Activated CD4-positive, alpha-beta T cell treated with anti-CD3 and anti-CD28 coated beads for 36 hours (primary cell): ENCODE measurements around the gene SDHA. TPM values are rescaled to one million over a fixed set of nuclear protein-coding genes. Genes with fewer than 3 reads are reported as not detected.
A peak's percentile ranks its signal among the peaks of the same experiment; 100 is the strongest.
"Not testable (repeated sequence)": the region's sequence is repeated elsewhere in the genome, so short reads cannot be mapped to it uniquely, and the experiment has no call there.

Source experiments
- ATAC-seq: fragments of 200-7000 bp; cut with Tn5 transposase; one replicate; pipeline ENCODE4 v1.10.0; 2021; ENCODE audit warnings: mild to moderate bottlenecking, moderate library complexity
- CTCF ChIA-PET: fragments of 350-600 bp; sonication (Branson Sonifier 250); formaldehyde crosslinking; loops from one replicate; lab custom pipeline; 2021; ENCODE audit warnings: antibody characterized with exemption; lab: Charles Lee
- POLR2A ChIA-PET: fragments of 350-600 bp; sonication (Branson Sonifier 250); formaldehyde crosslinking; loops from one replicate; lab custom pipeline; 2021; ENCODE audit warnings: antibody characterized with exemption, inconsistent platforms; lab: Charles Lee
- DNase-seq: peaks from one replicate; pipeline ENCODE4 v3.0.0-alpha.2; 2020
- H3K27ac Mint-ChIP-seq: one replicate; pipeline ENCODE4 v1.8.0; 2021; ENCODE audit warnings: mixed read lengths
- H3K27me3 Mint-ChIP-seq: one replicate; pipeline ENCODE4 v1.8.0; 2021; ENCODE audit warnings: mixed read lengths
- H3K36me3 Mint-ChIP-seq: one replicate; pipeline ENCODE4 v1.8.0; 2021; ENCODE audit warnings: low read depth, mixed read lengths
- H3K4me1 Mint-ChIP-seq: one replicate; pipeline ENCODE4 v1.8.0; 2021; ENCODE audit warnings: mixed read lengths
- H3K4me3 Mint-ChIP-seq: one replicate; pipeline ENCODE4 v1.8.0; 2021; ENCODE audit warnings: mild to moderate bottlenecking, moderate library complexity, mixed read lengths
- H3K9me3 Mint-ChIP-seq: one replicate; pipeline ENCODE4 v1.8.0; 2021; ENCODE audit warnings: low read depth, mixed read lengths
- intact Hi-C, 2 experiments: fragments of 100-400 bp; cut with DNase I in 1 of 2; cut with micrococcal nuclease in 1 of 2; formaldehyde crosslinking; loops; one replicate each; pipeline versions ENCODE4 v1.14.2 to v1.15.1; 2022 to 2024; cut with DNase I, micrococcal nuclease
- total RNA-seq, 2 experiments: library from RNA; stranded (reverse); gene quantifications; one replicate each; pipeline ENCODE4 v1.2.3, GENCODE V29; 2021

SDHA gene
- total RNA-seq, 2 experiments from 2014 or later: 104 to 121 TPM

DNA sequence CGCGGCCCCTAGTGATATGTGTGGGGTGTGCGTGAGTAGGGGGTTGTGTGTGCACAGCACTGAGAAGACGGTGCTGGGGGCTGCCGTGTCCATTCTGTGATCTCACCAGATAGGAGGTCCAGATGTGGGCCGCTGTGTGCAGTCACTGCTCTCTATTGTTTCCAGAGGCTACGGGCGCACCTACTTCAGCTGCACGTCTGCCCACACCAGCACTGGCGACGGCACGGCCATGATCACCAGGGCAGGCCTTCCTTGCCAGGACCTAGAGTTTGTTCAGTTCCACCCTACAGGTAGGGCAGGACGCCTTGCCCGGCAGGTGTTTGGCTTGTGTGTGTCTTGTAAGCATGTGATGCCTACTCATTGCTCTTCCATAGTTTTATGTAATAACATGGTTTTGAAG lies 12.6 kb downstream of the SDHA start:
- ATAC-seq (no peak), DNase-seq (no peak)
- intact Hi-C loops: no loop called here
- POLR2A ChIA-PET: no interaction called here
- H3K27ac Mint-ChIP-seq: no peak overlapping the region
- H3K36me3 Mint-ChIP-seq: peaks cover 48% of the 10 kb centered on the region
- H3K27me3 Mint-ChIP-seq: no peaks in the 10 kb centered on the region
- H3K4me3 Mint-ChIP-seq: no peak overlapping the region
- H3K9me3 Mint-ChIP-seq: no peaks in the 10 kb centered on the region
- CTCF ChIA-PET: no interaction called here
- peaks cover 5% of the 10 kb centered on the region for H3K4me1 Mint-ChIP-seq

DNA sequence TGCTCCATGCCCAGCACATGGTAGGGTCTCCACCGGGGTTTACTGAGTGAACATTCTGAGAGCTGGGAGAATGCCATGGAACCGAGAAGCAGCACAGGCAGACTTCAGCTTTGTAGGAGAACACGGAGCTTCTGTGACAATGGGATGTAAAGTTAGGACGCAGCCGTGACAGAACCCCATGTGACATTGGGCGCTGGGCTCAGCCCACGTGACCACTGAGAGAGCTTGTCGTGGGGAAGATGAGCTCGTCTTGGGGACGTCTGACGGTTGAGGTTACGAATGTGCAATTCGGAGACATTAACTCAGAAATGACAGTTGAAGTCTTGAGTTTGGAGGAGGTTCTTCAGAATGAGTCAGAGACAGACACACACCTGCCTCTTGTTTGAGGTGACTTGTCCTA lies 13.5 kb downstream of the SDHA start:
- H3K9me3 Mint-ChIP-seq: no peaks in the 10 kb centered on the region
- ATAC-seq (peak; percentile 68), DNase-seq (no peak)
- peak overlapping the region; percentile 47 for H3K27ac Mint-ChIP-seq
- no peak overlapping the region for H3K4me3 Mint-ChIP-seq
- CTCF ChIA-PET: no interaction called here
- no peaks in the 10 kb centered on the region for H3K27me3 Mint-ChIP-seq
- POLR2A ChIA-PET: no interaction called here
- intact Hi-C loops: no loop called here
- peaks cover 5% of the 10 kb centered on the region for H3K4me1 Mint-ChIP-seq
- H3K36me3 Mint-ChIP-seq: peaks cover 46% of the 10 kb centered on the region

DNA sequence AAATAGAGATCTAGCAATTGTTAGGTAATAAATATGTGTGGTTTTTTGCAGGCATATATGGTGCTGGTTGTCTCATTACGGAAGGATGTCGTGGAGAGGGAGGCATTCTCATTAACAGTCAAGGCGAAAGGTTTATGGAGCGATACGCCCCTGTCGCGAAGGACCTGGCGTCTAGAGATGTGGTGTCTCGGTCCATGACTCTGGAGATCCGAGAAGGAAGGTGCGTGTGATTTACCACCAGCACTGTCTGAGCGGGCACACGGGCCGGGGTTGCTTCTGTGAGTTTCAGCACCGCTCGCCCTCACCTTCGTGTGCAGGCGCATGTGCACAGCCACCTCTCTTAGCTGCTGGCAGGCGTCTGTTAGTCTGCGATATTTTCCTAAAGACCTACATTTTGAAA lies 15.3 kb downstream of the SDHA start:
- H3K9me3 Mint-ChIP-seq, DNase-seq, H3K4me3 Mint-ChIP-seq, H3K4me1 Mint-ChIP-seq, H3K27me3 Mint-ChIP-seq, H3K27ac Mint-ChIP-seq, CTCF ChIA-PET, ATAC-seq, POLR2A ChIA-PET, intact Hi-C loops: not testable (repeated sequence)
- peaks cover 44% of the 10 kb centered on the region for H3K36me3 Mint-ChIP-seq

DNA sequence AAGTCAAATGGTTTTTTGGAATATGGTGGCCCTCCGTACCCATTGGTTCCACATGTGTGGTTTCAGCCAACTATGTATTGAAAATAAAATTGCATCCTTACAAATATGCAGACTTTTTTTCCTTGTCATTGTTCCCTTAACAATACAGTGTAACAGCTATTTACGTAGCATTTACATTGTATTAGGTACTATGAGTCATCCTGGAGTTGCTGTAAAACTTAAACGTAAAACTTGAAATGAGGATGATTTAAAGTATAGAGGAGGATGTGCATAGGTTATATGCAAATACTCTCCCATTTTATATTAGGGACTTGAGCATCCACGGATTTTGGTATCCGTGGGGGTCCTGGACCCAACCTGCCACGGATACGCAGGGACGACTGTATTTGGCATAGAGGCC lies 16.3 kb downstream of the SDHA start:
- intact Hi-C loops: no loop called here
- ChIA-PET POLR2A (no interaction called here), CTCF (no interaction called here)
- H3K4me3 Mint-ChIP-seq: no peak overlapping the region
- H3K27me3 Mint-ChIP-seq: no peaks in the 10 kb centered on the region
- DNase-seq (no peak), ATAC-seq (no peak)
- peaks cover 5% of the 10 kb centered on the region for H3K4me1 Mint-ChIP-seq
- no peaks in the 10 kb centered on the region for H3K9me3 Mint-ChIP-seq
- no peak overlapping the region for H3K27ac Mint-ChIP-seq
- peaks cover 42% of the 10 kb centered on the region for H3K36me3 Mint-ChIP-seq

DNA sequence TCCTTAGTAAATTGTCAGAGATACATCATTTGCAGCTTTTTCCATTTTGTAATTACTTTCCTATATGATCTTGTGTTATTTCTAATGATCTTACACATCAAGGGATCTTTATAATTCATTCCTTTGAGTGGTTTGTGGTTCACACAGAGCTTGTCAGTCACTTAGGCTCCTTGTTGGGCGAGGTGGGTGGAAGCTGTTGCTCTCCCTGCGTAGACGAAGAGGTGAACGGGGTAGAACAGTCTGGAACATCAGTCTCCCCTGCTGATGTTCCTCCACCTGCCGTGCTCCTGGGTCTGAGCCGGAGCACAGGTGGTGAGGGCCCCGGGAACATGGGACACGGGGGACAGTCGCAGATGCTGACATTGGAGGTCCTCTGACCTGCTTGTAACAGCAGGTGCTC lies 17.4 kb downstream of the SDHA start:
- H3K27me3 Mint-ChIP-seq, ATAC-seq, H3K4me3 Mint-ChIP-seq, DNase-seq, H3K9me3 Mint-ChIP-seq, POLR2A ChIA-PET, H3K4me1 Mint-ChIP-seq: not testable (repeated sequence)
- intact Hi-C loops: loop anchor here in 1 of 2 experiments (5.0 kb wide), 1 partner anchor 1357 kb away; no protein-coding TSS in a partner anchor
- CTCF ChIA-PET: interaction anchor here (0.5 kb wide), 1 partner anchor 38 kb away, joined by 4 read pairs; no protein-coding TSS in a partner anchor
- Mint-ChIP-seq H3K27ac (peak overlapping the region; percentile 7), H3K36me3 (peaks cover 43% of the 10 kb centered on the region)

DNA sequence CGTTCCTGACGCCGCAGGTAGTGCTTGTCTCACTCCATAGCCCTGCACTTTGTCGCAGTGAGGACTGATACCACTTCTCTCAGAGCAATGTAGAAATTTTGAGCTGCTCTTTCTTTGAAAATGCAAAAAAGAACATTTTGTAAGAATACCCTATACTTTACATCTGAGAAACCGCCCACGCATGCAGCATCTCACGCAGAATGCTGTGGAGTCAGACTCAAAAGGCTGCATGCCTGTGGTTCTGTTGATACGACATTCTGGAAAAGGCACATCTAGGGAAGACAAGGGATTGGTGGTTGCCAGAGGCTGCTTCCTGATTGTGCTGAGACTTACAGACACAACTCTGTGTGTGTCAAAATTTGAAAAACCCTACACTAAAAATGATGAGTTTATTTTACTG lies 19.8 kb downstream of the SDHA start:
- H3K36me3 Mint-ChIP-seq: peaks cover 54% of the 10 kb centered on the region
- intact Hi-C loops: loop anchor here in 1 of 2 experiments (5.0 kb wide), 1 partner anchor 1354 kb away; no protein-coding TSS in a partner anchor
- ATAC-seq, H3K27me3 Mint-ChIP-seq, CTCF ChIA-PET, DNase-seq, H3K27ac Mint-ChIP-seq, H3K9me3 Mint-ChIP-seq, H3K4me3 Mint-ChIP-seq, POLR2A ChIA-PET, H3K4me1 Mint-ChIP-seq: not testable (repeated sequence)

DNA sequence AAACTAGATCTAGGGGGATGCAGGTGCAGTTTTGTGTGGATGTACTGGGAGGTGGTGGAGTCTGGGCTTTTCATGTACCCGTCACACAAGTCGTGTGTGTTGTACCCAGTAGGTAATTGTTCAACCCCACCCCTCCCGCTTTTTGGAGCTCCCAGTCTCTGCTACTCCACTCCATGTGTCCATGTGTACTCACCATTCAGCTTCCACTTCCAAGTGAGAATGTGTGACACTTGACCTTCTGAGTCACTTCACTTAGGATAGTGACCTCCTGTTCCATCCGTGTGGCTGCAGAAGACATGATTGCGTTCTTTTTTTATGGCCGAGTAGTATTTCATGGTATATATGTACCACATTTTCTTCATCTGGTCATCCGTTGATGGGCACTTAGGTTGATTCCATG lies 22.4 kb downstream of the SDHA start:
- H3K4me3 Mint-ChIP-seq, CTCF ChIA-PET, intact Hi-C loops, H3K9me3 Mint-ChIP-seq, ATAC-seq, POLR2A ChIA-PET, DNase-seq, H3K27ac Mint-ChIP-seq, H3K27me3 Mint-ChIP-seq: not testable (repeated sequence)
- peaks cover 16% of the 10 kb centered on the region for H3K4me1 Mint-ChIP-seq
- peaks cover 50% of the 10 kb centered on the region for H3K36me3 Mint-ChIP-seq

DNA sequence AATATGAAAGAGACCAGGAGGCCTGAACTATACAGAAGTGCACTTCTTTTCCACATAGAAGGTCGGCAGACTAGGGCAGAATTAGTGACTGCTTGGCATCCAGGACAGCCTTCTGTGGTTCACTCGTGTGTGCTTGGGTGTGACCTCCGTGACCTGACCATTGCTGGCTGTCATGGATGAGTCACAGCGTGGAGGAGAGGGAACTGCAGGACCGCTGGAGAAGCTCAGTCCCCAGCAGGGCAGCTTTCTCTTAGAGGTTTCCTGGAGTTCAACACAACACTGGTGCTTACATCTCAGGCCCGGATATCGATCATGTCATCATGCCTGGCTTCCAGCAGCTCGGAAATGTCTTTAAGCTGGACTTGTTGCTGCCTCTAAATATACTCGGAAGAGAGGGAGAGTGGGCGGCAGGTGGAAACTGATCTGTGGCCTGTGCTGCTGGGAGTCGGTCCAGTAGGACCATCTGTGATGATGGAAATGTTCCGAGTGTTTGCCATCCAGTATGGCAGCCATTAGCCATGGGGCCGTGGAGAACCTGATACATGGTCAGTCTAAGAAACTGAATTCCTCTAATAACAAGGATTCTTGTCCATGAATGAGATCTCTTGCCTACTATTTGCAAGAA lies 23.0 kb downstream of the SDHA start:
- ATAC-seq, H3K9me3 Mint-ChIP-seq, DNase-seq, H3K27ac Mint-ChIP-seq, CTCF ChIA-PET, POLR2A ChIA-PET, H3K4me3 Mint-ChIP-seq, H3K27me3 Mint-ChIP-seq, intact Hi-C loops: not testable (repeated sequence)
- Mint-ChIP-seq H3K4me1 (peaks cover 16% of the 10 kb centered on the region), H3K36me3 (peaks cover 49% of the 10 kb centered on the region)

DNA sequence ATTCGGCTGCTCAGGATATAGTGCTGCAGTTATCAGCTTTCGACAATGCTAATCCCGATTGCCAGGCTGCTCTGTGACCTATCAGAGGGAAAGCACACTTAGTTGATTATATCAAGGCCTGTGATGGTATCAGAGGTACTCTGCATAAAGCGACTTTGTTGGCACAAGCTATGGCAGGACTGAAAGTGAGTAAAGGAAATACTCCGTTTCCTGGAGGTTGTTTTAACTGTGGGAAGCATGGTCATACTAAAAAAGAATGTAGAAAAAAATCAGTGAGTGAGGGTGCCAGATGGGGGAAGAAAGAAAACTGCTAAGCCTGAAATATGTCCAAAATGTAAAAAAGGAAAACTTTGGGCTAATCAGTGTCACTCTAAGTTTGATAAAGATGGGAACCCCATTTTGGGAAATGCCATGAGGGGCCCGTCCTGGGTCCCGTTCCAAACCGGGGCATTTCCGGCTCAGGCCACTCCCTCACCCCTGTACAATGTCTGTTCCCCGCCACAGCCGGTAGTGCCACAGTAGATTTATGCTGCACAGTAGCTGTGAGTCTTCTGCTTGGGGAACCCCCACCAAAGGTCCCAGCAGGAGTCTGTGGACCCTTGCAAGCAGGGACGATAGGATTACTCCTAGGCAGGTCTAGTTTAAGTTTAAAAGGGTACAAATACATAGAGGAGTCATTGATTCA lies 25.7 kb downstream of the SDHA start:
- H3K9me3 Mint-ChIP-seq, H3K4me3 Mint-ChIP-seq, intact Hi-C loops, POLR2A ChIA-PET, CTCF ChIA-PET, ATAC-seq, H3K27me3 Mint-ChIP-seq: not testable (repeated sequence)
- Mint-ChIP-seq H3K36me3 (peaks cover 60% of the 10 kb centered on the region), H3K27ac (peak overlapping the region; percentile 80), H3K4me1 (peaks cover 16% of the 10 kb centered on the region)
- peak; percentile 51 for DNase-seq

DNA sequence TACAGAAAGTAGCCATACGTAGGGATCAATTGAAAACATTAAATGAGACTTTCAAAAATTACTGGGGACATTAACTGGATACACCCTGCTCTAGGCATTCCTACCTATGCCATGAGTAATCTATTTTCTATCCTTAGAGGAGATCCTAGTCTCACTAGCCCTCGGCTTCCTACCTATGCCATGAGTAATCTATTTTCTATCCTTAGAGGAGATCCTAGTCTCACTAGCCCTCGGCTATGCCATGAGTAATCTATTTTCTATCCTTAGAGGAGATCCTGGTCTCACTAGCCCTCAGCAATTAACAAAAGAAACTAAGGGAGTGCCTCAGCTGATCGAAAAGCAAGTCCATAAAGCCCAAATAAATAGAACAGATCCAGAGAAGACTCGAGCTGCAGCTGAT lies 27.6 kb downstream of the SDHA start:
- H3K27me3 Mint-ChIP-seq, POLR2A ChIA-PET, DNase-seq, H3K9me3 Mint-ChIP-seq, H3K4me3 Mint-ChIP-seq, intact Hi-C loops, ATAC-seq, H3K27ac Mint-ChIP-seq: not testable (repeated sequence)
- Mint-ChIP-seq H3K4me1 (peaks cover 16% of the 10 kb centered on the region), H3K36me3 (peaks cover 56% of the 10 kb centered on the region)
- CTCF ChIA-PET: interaction anchor here (0.6 kb wide), 2 partner anchors 27 to 57 kb away, joined by 3 read pairs; no protein-coding TSS in a partner anchor

DNA sequence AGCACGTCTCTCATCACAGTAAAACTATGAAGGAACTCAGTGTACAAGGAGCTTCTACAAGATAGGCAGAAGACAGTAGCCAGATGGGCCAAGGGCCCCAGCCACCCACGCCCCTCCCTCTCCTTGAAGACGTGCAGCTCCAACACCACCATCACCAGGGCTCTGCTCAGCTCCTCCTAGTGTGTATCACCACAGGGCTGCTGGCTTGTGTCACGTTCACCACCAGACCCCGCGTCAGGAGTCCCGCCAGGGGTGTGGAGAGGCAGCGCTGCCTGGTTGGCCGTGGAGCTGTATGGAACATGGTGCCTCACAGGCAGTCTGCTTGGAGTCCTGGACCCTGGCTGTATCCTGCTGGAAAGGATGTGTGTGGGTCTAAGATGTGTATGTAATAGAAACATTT lies 32.3 kb downstream of the SDHA start:
- intact Hi-C loops, H3K27me3 Mint-ChIP-seq: not testable (repeated sequence)

DNA sequence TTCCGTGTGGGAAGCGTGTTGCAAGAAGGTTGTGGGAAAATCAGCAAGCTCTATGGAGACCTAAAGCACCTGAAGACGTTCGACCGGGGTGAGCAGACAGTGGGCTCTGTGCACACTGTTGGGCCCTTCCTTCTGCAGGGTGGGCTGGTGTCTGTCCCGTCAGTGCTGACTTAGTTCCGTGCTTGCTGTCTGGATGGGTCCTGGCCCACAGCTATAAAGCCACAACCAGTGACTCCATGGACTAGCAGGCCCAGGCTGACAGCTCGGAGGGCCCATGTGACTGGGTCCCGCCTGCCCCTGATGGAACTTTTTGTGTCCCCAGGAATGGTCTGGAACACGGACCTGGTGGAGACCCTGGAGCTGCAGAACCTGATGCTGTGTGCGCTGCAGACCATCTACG lies 32.9 kb downstream of the SDHA start:
- POLR2A ChIA-PET, H3K27me3 Mint-ChIP-seq, DNase-seq, H3K9me3 Mint-ChIP-seq, intact Hi-C loops, H3K4me3 Mint-ChIP-seq, H3K27ac Mint-ChIP-seq, CTCF ChIA-PET, ATAC-seq, H3K4me1 Mint-ChIP-seq: not testable (repeated sequence)
- peaks cover 40% of the 10 kb centered on the region for H3K36me3 Mint-ChIP-seq

More for the DNA sequence above, 32.3 kb downstream of the SDHA start:
- H3K4me1 Mint-ChIP-seq, H3K27ac Mint-ChIP-seq, H3K9me3 Mint-ChIP-seq, CTCF ChIA-PET, POLR2A ChIA-PET, H3K4me3 Mint-ChIP-seq, ATAC-seq, DNase-seq: not testable (repeated sequence)
- peaks cover 40% of the 10 kb centered on the region for H3K36me3 Mint-ChIP-seq
